Adrenal gland (tissue), 12 donors: ENCODE data around the gene RTN4IP1. TPM values are rescaled to one million over a fixed set of nuclear protein-coding genes. Genes with fewer than 3 reads are reported as not detected.

Experiments
- DNase-seq, 7 donors: peaks; one replicate each; pipeline ENCODE4 v3.0.0-alpha.2; 2019 to 2020
- H3K27ac ChIP-seq, 5 donors: fragments of 200-600 bp; sonication (generic) in 4 of 5; 1 replicate in 3 of 5; 2 replicates in 2 of 5; pipeline versions ENCODE4 v1.5.1 to v1.8.0; 2016 to 2020; ENCODE audit warnings: mild to moderate bottlenecking in 1 of 5
- H3K27me3 ChIP-seq: fragments of 200-600 bp; 2 replicates; pipeline ENCODE4 v1.8.0; 2021
- H3K36me3 ChIP-seq, 2 donors: fragments of 200-600 bp; replicated peaks in 1 of 2; 1 replicate in 1 of 2; 2 replicates in 1 of 2; pipeline versions ENCODE4 v1.5.1 to v1.8.0; 2018 to 2022
- H3K4me1 ChIP-seq, 2 donors: fragments of 200-600 bp; replicated peaks in 1 of 2; 1 replicate in 1 of 2; 2 replicates in 1 of 2; pipeline versions ENCODE4 v1.5.1 to v1.8.0; 2018 to 2021
- H3K4me3 ChIP-seq, 4 donors: fragments of 200-600 bp; sonication (generic) in 3 of 4; one replicate each; pipeline ENCODE4 v1.5.1; 2016 to 2018
- H3K9me3 ChIP-seq, 3 donors: fragments of 200-600 bp; sonication (generic) in 1 of 3; replicated peaks in 1 of 3; 1 replicate in 2 of 3; 2 replicates in 1 of 3; pipeline versions ENCODE4 v1.5.1 to v1.8.0; 2016 to 2021
- CTCF ChIP-seq, 6 experiments: fragments of 450-650 bp in 4 of 6; fragments of 200-600 bp in 2 of 6; sonication (generic) in 1 of 6; IDR thresholded peaks; 1 replicate in 5 of 6; 2 replicates in 1 of 6; pipeline versions ENCODE4 v1.5.1 to v1.8.0; 2016 to 2021; ENCODE audit warnings: antibody characterized with exemption in 6 of 6, mild to moderate bottlenecking in 2 of 6, moderate library complexity in 1 of 6
- POLR2A ChIP-seq, 2 donors: fragments of 450-650 bp; IDR thresholded peaks; one replicate each; pipeline ENCODE4 v1.6.1; 2017; ENCODE audit warnings: antibody characterized with exemption in 2 of 2, mild to moderate bottlenecking in 2 of 2, moderate library complexity in 1 of 2
- WGBS, 4 donors: extraction: QIAGEN DNeasy Blood & Tissue Kit in 2 of 4; methylation state at CpG; one replicate each; pipeline versions ENCODE4 v1.1.5 to v1.1.7; 2013 to 2017; 5-methylcytosine and 5-hydroxymethylcytosine counted together
- intact Hi-C, 2 donors: fragments of 100-400 bp; cut with DNase I; formaldehyde crosslinking; loops; one replicate each; pipeline versions ENCODE4 v1.14.1 to v1.15.0; 2022 to 2023
- polyA plus RNA-seq, 3 donors: library from polyadenylated mRNA; stranded (reverse); fragments of 200-250 nt in 2 of 3; fragments of 350-450 nt in 1 of 3; fragmentation: Illumina TruSeq in 1 of 3; extraction: RNeasy Lipid Tissue Mini Kit (QIAGEN cat#74804) in 1 of 3; gene quantifications; one replicate each; pipeline ENCODE4 v1.2.3, GENCODE V29; 2013 to 2014
- total RNA-seq, 9 donors: library from RNA; depleted of rRNA in 4 of 9; stranded (reverse); fragments of >200 nt in 4 of 9; fragments of 120-200 nt in 1 of 9; fragmentation: NEBNext Ultra II Directional in 1 of 9; extraction: Animal tissue kit (Norgen Biotek cat#: 25700) in 1 of 9; gene quantifications; one replicate each; pipeline versions ENCODE4 v1.1.0 to v1.2.4, GENCODE V29; 2013 to 2023
- donor health status: healthy with polysubstance abuse.
- donor health status: Bipolar disorder and iron deficiency.
- donor health status: DM: yes; HTN: yes; CAD: no.
- donor health status: DM: no; HTN: no; CAD: no.
- donor health status: DM: no; HTN: no; CAD: no.
- donor health status: DM: yes; HTN: yes; CAD: no.

Gene RTN4IP1
- total and polyA plus RNA-seq, 12 donors, result 1.6 to 22.1 (median 7.5) TPM

DNA sequence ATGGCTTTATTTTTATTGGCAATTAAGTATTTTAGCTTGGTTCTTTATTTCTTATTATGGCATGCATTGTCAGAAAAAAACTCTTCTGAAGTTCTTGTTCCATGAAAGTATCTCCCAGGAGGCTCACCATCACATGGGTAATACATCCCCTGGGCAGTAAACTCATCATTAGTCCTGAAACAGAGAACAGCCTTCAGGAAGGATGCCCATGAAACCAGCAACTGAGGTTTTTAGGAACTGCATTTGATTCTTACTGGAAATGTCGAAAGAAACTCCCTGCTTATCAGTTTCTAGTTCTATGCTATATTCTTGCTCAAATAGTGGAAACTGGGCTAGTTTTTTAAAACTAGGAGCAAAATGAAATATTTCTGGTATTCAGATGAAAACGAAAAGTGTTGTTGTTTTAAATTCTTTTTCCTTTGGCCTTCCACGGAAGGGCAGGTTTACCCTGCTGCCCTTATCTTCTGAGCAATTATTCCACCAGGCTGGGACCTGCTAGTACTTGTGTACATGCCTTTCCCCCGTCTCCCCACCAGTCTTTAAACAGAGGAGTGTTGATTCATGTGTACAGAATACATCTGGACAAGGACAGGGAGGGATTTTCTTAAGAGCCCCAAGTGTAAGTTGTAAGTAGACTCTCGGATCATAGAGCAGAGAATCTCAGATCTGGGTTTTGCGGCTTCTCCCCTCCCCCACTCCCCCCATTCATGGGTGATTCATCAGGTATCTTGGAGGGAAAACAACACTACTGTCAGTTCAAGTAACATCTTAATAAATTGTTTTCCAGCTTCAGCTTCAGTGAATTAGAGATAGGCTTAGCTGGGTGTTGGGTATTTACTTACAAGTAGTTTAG, 81.5 kb downstream of the RTN4IP1 start:
- DNase-seq, result no peak
- intact Hi-C loops, result no loop called here
- Histone ChIP-seq H3K36me3 (no peaks in the 10 kb centered on the region), H3K4me1 (peaks cover 0 to 3% of the 10 kb centered on the region in 2 donors), H3K27ac (peak overlapping the region in 2 of 5 donors; percentile 13 to 24), H3K9me3 (no peaks in the 10 kb centered on the region), H3K4me3 (no peak overlapping the region), H3K27me3 (no peaks in the 10 kb centered on the region)
- WGBS, 4 donors, result 28 to 39% (median 36%) methylated on average over 6 of the region's 6 CpGs
- no peak for TF ChIP-seq CTCF (IDR thresholded peaks at IDR 0.05)
- TF ChIP-seq POLR2A (IDR thresholded peaks at IDR 0.05), result no peak

- Histone ChIP-seq H3K4me1 (peaks cover 0 to 3% of the 10 kb centered on the region in 2 donors), H3K9me3 (no peaks in the 10 kb centered on the region), H3K36me3 (no peaks in the 10 kb centered on the region), H3K4me3 (no peak overlapping the region), H3K27ac (peak overlapping the region in 1 of 5 donors; percentile 33), H3K27me3 (no peaks in the 10 kb centered on the region)
- TF ChIP-seq POLR2A (IDR thresholded peaks at IDR 0.05), result no peak
- TF ChIP-seq CTCF (IDR thresholded peaks at IDR 0.05), result no peak
- DNase-seq, result no peak
- intact Hi-C loops, result no loop called here
- 35 to 61% (median 46%) methylated on average over 5 of the region's 5 CpGs for WGBS, 4 donors
Measured at GRCh38 chr6:106546691-106547414, 82.4 kb downstream of the RTN4IP1 start.

- H3K4me3 ChIP-seq, result no peak overlapping the region
- H3K4me1 ChIP-seq, result peaks cover 0 to 3% of the 10 kb centered on the region in 2 donors
- no peak for DNase-seq
- intact Hi-C loops, result no loop called here
- peak overlapping the region in 1 of 5 donors; percentile 33 for H3K27ac ChIP-seq
- 38 to 66% (median 61%) methylated on average over 2 of the region's 2 CpGs for WGBS, 4 donors
- H3K27me3 ChIP-seq, result no peaks in the 10 kb centered on the region
- TF ChIP-seq POLR2A (IDR thresholded peaks at IDR 0.05) (no peak), CTCF (IDR thresholded peaks at IDR 0.05) (no peak)
- H3K9me3 ChIP-seq, result no peaks in the 10 kb centered on the region
- H3K36me3 ChIP-seq, result no peaks in the 10 kb centered on the region
Measured at GRCh38 chr6:106546261-106546690, 83.0 kb downstream of the RTN4IP1 start.

DNA sequence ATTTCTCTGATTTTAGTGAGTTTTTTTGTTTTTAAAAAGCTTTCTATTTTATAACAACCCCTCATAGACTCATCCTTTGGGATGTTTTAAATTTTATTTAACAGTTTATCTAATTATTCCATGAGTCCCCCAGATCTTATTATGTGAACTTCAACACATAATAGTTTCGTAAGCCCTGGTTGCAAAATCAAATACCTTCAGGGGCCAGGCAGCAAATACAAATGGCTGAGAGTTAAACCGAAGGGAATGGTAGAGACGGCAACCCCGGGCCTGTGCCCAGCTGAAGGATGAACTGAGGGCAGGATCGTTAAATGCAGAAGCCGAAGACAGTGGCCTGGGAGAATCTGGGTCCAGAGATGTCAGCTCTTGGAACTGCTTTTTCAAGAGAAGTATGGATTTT, 88.4 kb downstream of the RTN4IP1 start:
- H3K9me3 ChIP-seq, result no peaks in the 10 kb centered on the region
- H3K27ac ChIP-seq, result no peak overlapping the region
- TF ChIP-seq CTCF (IDR thresholded peaks at IDR 0.05) (no peak), POLR2A (IDR thresholded peaks at IDR 0.05) (no peak)
- intact Hi-C loops, result no loop called here
- WGBS, 4 donors, result 80 to 91% (median 86%) methylated on average over 6 of the region's 6 CpGs
- H3K27me3 ChIP-seq, result no peaks in the 10 kb centered on the region
- no peak for DNase-seq
- H3K4me1 ChIP-seq, result no peaks in the 10 kb centered on the region
- H3K4me3 ChIP-seq, result no peak overlapping the region
- H3K36me3 ChIP-seq, result no peaks in the 10 kb centered on the region
